GM12801 (cell line): Measurements from ENCODE around the gene KCNA5.

Experiments used
- CTCF ChIP-seq: IDR thresholded peaks from one replicate; pipeline ENCODE4 v1.5.1; 2011; ENCODE audit warnings: control low read depth; ENCODE audit not compliant: insufficient read length; ENCODE audit errors: extremely low read depth

The KCNA5 gene

GRCh38 chr12:5017638-5018348, 25.9 kb upstream of the KCNA5 start:
- TF ChIP-seq CTCF: no peak

GRCh38 chr12:5018677-5019076, 25.0 kb upstream of the KCNA5 start:
- TF ChIP-seq CTCF: no peak

- TF ChIP-seq CTCF: no peak
These were observed 21.7 kb upstream of the KCNA5 start for GRCh38 chr12:5022025-5022424.

DNA sequence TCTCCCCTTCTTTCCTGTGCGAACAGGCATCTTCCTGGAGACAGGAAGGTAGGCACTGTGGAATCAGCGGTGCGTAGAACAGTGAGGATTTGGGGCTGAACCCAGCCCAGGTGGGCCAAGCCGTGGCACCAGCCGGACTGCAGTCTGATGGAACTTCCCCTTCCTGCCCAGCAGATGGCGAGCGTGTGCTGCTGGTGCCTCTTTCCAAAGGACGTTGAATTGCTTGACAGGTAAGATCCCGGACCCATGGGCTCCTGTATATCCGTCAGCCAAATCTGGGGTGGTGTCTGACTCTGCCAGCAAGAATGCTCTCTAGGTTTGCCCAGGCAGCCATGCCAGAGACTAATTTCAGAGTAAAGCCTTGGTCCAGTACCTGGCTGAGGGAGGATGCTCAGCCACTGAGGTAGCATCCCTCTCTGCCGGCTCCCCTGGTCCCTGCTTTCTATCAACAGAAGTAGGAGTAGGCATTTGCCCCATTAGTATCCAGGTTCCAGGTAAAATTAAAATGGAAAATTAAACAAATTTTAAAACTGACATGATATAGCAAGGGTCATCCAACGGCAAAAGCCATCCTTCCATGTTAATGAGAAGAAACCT, 21.1 kb upstream of the KCNA5 start:
- peak; percentile 86 for TF ChIP-seq CTCF

DNA sequence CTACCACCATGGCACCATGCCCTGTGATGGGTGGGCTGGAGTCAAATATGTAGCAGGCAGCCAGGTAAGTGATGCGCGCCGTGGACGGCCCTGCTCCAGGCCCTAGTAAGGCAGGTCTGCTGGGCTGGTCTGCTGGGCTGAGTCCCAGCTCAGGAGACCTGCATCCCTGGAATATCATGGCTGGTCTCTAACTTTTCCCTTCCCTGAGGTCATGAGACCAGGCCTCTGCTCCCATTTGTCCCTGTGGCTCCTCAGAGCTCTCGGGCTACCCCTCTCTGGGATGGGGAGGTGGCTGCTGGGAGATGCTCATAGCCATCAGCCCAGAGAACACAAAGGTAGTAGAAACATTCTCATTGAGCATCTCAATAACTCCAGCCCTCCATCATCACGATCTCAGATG, 19.8 kb upstream of the KCNA5 start:
- no peak for TF ChIP-seq CTCF

GRCh38 chr12:5026342-5026938, 17.2 kb upstream of the KCNA5 start:
- TF ChIP-seq CTCF: no peak

- TF ChIP-seq CTCF: no peak
These were observed 16.4 kb upstream of the KCNA5 start for GRCh38 chr12:5027046-5027821.
